H9 (cell line): Measurements from ENCODE around the gene DNM2. TPM values are rescaled to one million over a fixed set of nuclear protein-coding genes. Genes with fewer than 3 reads are reported as not detected.

Experiments used
- DNase-seq: peaks from one replicate; pipeline ENCODE4 v3.0.0-alpha.2; 2017
- H2AFZ ChIP-seq: one replicate; pipeline ENCODE4 v1.6.1; 2013; ENCODE audit warnings: mild to moderate bottlenecking, low read length, control low read depth, moderate library complexity
- H2AK5ac ChIP-seq: 2 replicates; pipeline ENCODE4 v1.6.1; 2013; ENCODE audit warnings: low read length, control low read depth, mixed read lengths; ENCODE audit not compliant: insufficient read length
- H2BK120ac ChIP-seq: one replicate; pipeline ENCODE4 v1.6.1; 2013; ENCODE audit warnings: low read depth, mild to moderate bottlenecking, low read length, control low read depth, inconsistent platforms; ENCODE audit not compliant: poor library complexity, severe bottlenecking
- H2BK12ac ChIP-seq: 2 replicates; pipeline ENCODE4 v1.6.1; 2013; ENCODE audit warnings: low read length, control low read depth, mixed read lengths, low read depth; ENCODE audit not compliant: insufficient read length
- H2BK15ac ChIP-seq: 2 replicates; pipeline ENCODE4 v1.6.1; 2013; ENCODE audit warnings: low read depth, low read length, control low read depth
- H2BK20ac ChIP-seq: one replicate; pipeline ENCODE4 v1.6.1; 2013; ENCODE audit warnings: low read depth, mild to moderate bottlenecking, low read length, control low read depth, inconsistent platforms; ENCODE audit not compliant: poor library complexity, severe bottlenecking
- H2BK5ac ChIP-seq: 2 replicates; pipeline ENCODE4 v1.6.1; 2013; ENCODE audit warnings: low read length, control low read depth, mixed read lengths; ENCODE audit not compliant: insufficient read length
- H3K14ac ChIP-seq: 2 replicates; pipeline ENCODE4 v1.6.1; 2013; ENCODE audit warnings: low read length, control low read depth; ENCODE audit not compliant: insufficient read depth
- H3K18ac ChIP-seq: 2 replicates; pipeline ENCODE4 v1.6.1; 2013; ENCODE audit warnings: low read depth, mild to moderate bottlenecking, mixed read lengths, low read length, control low read depth; ENCODE audit not compliant: insufficient read length
- H3K23ac ChIP-seq: 2 replicates; pipeline ENCODE4 v1.6.1; 2013; ENCODE audit warnings: low read length, control low read depth, mixed read lengths, low read depth; ENCODE audit not compliant: insufficient read length
- H3K23me2 ChIP-seq: 2 replicates; pipeline ENCODE4 v1.6.1; 2013; ENCODE audit warnings: low read depth, mild to moderate bottlenecking, mixed read lengths, low read length, control low read depth; ENCODE audit not compliant: insufficient read length, poor library complexity, severe bottlenecking
- H3K27ac ChIP-seq: 2 replicates; pipeline ENCODE4 v1.5.1; 2013; ENCODE audit warnings: low read length, control low read depth, mixed read lengths, low read depth; ENCODE audit not compliant: insufficient read length
- H3K27me3 ChIP-seq: 2 replicates; pipeline ENCODE4 v1.6.1; 2013; ENCODE audit warnings: low read length, control low read depth, inconsistent platforms; ENCODE audit not compliant: insufficient read depth
- H3K4ac ChIP-seq: 2 replicates; pipeline ENCODE4 v1.6.1; 2013; ENCODE audit warnings: low read depth, mild to moderate bottlenecking, control low read depth, inconsistent platforms, low read length, moderate library complexity
- H3K4me1 ChIP-seq: 2 replicates; pipeline ENCODE4 v1.6.1; 2013; ENCODE audit warnings: low read length, control low read depth, inconsistent platforms; ENCODE audit not compliant: insufficient read depth
- H3K4me2 ChIP-seq: 2 replicates; pipeline ENCODE4 v1.6.1; 2013; ENCODE audit warnings: low read length, control low read depth, mixed read lengths; ENCODE audit not compliant: insufficient read length, insufficient read depth
- H3K56ac ChIP-seq: 2 replicates; pipeline ENCODE4 v1.6.1; 2013; ENCODE audit warnings: low read depth, mild to moderate bottlenecking, mixed read lengths, low read length, control low read depth; ENCODE audit not compliant: insufficient read length
- H3K79me1 ChIP-seq: 2 replicates; pipeline ENCODE4 v1.6.1; 2013; ENCODE audit warnings: low read depth, mild to moderate bottlenecking, moderate library complexity, low read length, control low read depth, inconsistent platforms; ENCODE audit not compliant: insufficient read depth, poor library complexity, severe bottlenecking
- H3K79me2 ChIP-seq: 2 replicates; pipeline ENCODE4 v1.6.1; 2013; ENCODE audit warnings: low read length, control low read depth, inconsistent platforms; ENCODE audit not compliant: insufficient read depth
- H3K9ac ChIP-seq: 2 replicates; pipeline ENCODE4 v1.6.1; 2013; ENCODE audit warnings: low read length, control low read depth, mixed read lengths; ENCODE audit not compliant: insufficient read length; ENCODE audit errors: extremely low read depth
- H3K9me3 ChIP-seq: one replicate; pipeline ENCODE4 v1.6.1; 2013; ENCODE audit warnings: low read depth, low read length, inconsistent platforms; ENCODE audit not compliant: control insufficient read depth
- H3T11ph ChIP-seq: one replicate; pipeline ENCODE4 v1.6.1; 2013; ENCODE audit warnings: mild to moderate bottlenecking, low read length, control low read depth, inconsistent platforms
- H4K20me1 ChIP-seq: one replicate; pipeline ENCODE4 v1.6.1; 2013; ENCODE audit not compliant: control insufficient read depth, insufficient read length, insufficient read depth
- H4K5ac ChIP-seq: 2 replicates; pipeline ENCODE4 v1.6.1; 2013; ENCODE audit warnings: low read depth, mild to moderate bottlenecking, mixed read lengths, low read length, control low read depth; ENCODE audit not compliant: insufficient read length
- H4K8ac ChIP-seq: replicated peaks from 2 replicates; pipeline ENCODE4 v1.6.1; 2013; ENCODE audit warnings: low read length, control low read depth, mixed read lengths, low read depth; ENCODE audit not compliant: insufficient read length
- H4K91ac ChIP-seq: 2 replicates; pipeline ENCODE4 v1.6.1; 2013; ENCODE audit warnings: low read depth, mild to moderate bottlenecking, moderate library complexity, mixed read lengths, low read length, control low read depth; ENCODE audit not compliant: insufficient read length
- H3K27ac Mint-ChIP-seq, 3 experiments: 2 replicates in 2 of 3; 3 replicates in 1 of 3; pipeline ENCODE4 v1.8.0; 2020 to 2021; ENCODE audit warnings: mixed read lengths in 3 of 3, mild to moderate bottlenecking in 1 of 3, moderate library complexity in 1 of 3
- H3K27me3 Mint-ChIP-seq: 2 replicates; pipeline ENCODE4 v1.8.0; 2021; ENCODE audit warnings: low read depth, mild to moderate bottlenecking, moderate library complexity, mixed read lengths
- H3K36me3 Mint-ChIP-seq, 3 experiments: 2 replicates in 2 of 3; 3 replicates in 1 of 3; pipeline ENCODE4 v1.8.0; 2020 to 2021; ENCODE audit warnings: low read depth in 3 of 3, mixed read lengths in 3 of 3; ENCODE audit not compliant: insufficient read depth in 1 of 3
- H3K4me1 Mint-ChIP-seq, 2 experiments: 2 replicates each; pipeline ENCODE4 v1.8.0; 2020; ENCODE audit warnings: mixed read lengths in 2 of 2
- H3K4me3 Mint-ChIP-seq, 2 experiments: 2 replicates in 1 of 2; 3 replicates in 1 of 2; pipeline ENCODE4 v1.8.0; 2020 to 2021; ENCODE audit warnings: mild to moderate bottlenecking in 2 of 2, mixed read lengths in 2 of 2, moderate library complexity in 1 of 2
- H3K9me3 Mint-ChIP-seq, 2 experiments: 2 replicates in 1 of 2; 3 replicates in 1 of 2; pipeline ENCODE4 v1.8.0; 2020; ENCODE audit warnings: mild to moderate bottlenecking in 2 of 2, mixed read lengths in 2 of 2, moderate library complexity in 1 of 2
- CTCF ChIP-seq: fragments of 200-600 bp; sonication (generic); conservative IDR thresholded peaks from 3 replicates; pipeline ENCODE4 v1.8.0; 2021; ENCODE audit warnings: antibody characterized with exemption, mild to moderate bottlenecking
- WGBS: extraction: QIAGEN DNeasy Blood & Tissue Kit; methylation state at CpG from one replicate; pipeline ENCODE4 v1.1.7; 2013; ENCODE audit warnings: missing lambda C conversion rate, low lambda C conversion rate, mixed read lengths; ENCODE audit not compliant: insufficient read length; ENCODE audit errors: extremely low coverage; 5-methylcytosine and 5-hydroxymethylcytosine counted together
- total RNA-seq: library from RNA; stranded (reverse); gene quantifications from 2 replicates; pipeline ENCODE4 v1.2.1, GENCODE V29; 2021

Gene DNM2
- total RNA-seq, 1 experiment from 2014 or later: 152 TPM

GRCh38 chr19:10677751-10678150 lies 40.1 kb upstream of the DNM2 start:
- no peak overlapping the region for H3K4me3 Mint-ChIP-seq
- H3K4me1 Mint-ChIP-seq: no peaks in the 10 kb centered on the region
- H4K8ac ChIP-seq: no peak overlapping the region
- no peaks in the 10 kb centered on the region for H3K9me3 ChIP-seq
- H3K4me2 ChIP-seq: no peak overlapping the region
- H2BK15ac ChIP-seq: no peak overlapping the region
- H3K4me1 ChIP-seq: no peaks in the 10 kb centered on the region
- no peak overlapping the region for H3K4ac ChIP-seq
- H3K23ac ChIP-seq: no peak overlapping the region
- H2BK120ac ChIP-seq: no peak overlapping the region
- H3K14ac ChIP-seq: no peak overlapping the region
- H3K27me3 Mint-ChIP-seq: no peaks in the 10 kb centered on the region; the same call in 1 of the 2 replicates
- no peak overlapping the region for H3T11ph ChIP-seq
- no peak overlapping the region for H2AK5ac ChIP-seq
- H3K27ac Mint-ChIP-seq: peak overlapping the region in 1 of 3 experiments; percentile 28; a peak in 1 of 7 replicates
- no peak overlapping the region for H3K9ac ChIP-seq
- no peak overlapping the region for H2BK5ac ChIP-seq
- H3K36me3 Mint-ChIP-seq: peaks cover 69 to 100% (median 97%) of the 10 kb centered on the region in 3 experiments
- no peak for DNase-seq
- H2AFZ ChIP-seq: no peak overlapping the region
- no peaks in the 10 kb centered on the region for H3K27me3 ChIP-seq
- H4K5ac ChIP-seq: no peak overlapping the region
- H3K27ac ChIP-seq: no peak overlapping the region
- H3K9me3 Mint-ChIP-seq: no peaks in the 10 kb centered on the region
- no peak for TF ChIP-seq CTCF
- peaks cover 8% of the 10 kb centered on the region for H3K79me1 ChIP-seq
- WGBS: no CpG with 5 or more reads among the region's 13 CpGs
- H2BK12ac ChIP-seq: no peak overlapping the region
- no peak overlapping the region for H2BK20ac ChIP-seq
- H3K56ac ChIP-seq: no peak overlapping the region
- peaks cover 9% of the 10 kb centered on the region; the same call in 1 of the 2 replicates for H3K79me2 ChIP-seq
- no peaks in the 10 kb centered on the region for H3K23me2 ChIP-seq
- H3K18ac ChIP-seq: no peak overlapping the region
- H4K91ac ChIP-seq: no peak overlapping the region
- no peaks in the 10 kb centered on the region for H4K20me1 ChIP-seq
